Fibroblast of the conjunctiva (primary cell): ENCODE measurements around the gene ZNF747.
A peak's percentile ranks its signal among the peaks of the same experiment; 100 is the strongest.

Experiments
- DNase-seq: peaks from one replicate; pipeline ENCODE4 v3.0.0-alpha.2; 2010; ENCODE audit warnings: low read depth

The ZNF747 gene

DNA sequence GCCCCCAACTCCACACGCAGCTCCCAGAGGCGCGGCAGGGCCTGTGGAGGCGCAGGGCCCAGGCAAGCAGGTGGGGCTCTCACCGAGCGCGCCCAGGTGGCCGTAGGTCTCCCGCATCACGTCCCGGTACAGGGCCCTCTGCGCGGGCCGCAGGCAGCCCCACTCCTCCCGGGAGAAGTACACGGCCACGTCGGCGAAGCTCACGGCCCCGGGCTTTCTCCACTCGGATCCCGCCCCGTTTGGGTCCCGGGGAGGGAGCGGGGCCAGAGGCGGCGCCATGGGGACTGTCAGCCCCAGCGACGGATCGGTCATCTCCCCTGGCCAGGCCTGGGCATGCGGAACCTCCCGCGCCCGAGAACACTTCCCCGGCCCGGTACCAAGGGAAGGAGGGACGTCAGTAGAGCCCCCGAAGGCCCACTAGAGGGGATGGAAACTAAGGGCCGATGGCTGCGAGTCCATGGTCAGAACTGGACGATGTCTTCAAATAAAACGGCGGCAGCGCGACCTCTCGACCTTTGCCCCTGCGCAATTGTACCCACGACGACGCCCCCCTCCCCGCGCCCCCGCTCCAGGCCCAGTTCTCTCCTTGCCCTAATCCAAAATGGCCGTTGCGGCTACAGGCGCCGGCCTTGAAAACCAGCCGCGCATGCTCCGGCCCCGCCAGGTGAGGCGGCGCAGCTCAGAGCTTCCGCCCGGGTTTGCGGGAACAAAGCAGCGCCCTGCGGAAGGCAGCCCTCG is at the start of gene ZNF747:
ZNF747 (minus strand) TSS at position 491 of the 738 bp plus-strand sequence; CDS start at position 312, 179 bp downstream.
- DNase-seq, result peak; percentile 63

DNA sequence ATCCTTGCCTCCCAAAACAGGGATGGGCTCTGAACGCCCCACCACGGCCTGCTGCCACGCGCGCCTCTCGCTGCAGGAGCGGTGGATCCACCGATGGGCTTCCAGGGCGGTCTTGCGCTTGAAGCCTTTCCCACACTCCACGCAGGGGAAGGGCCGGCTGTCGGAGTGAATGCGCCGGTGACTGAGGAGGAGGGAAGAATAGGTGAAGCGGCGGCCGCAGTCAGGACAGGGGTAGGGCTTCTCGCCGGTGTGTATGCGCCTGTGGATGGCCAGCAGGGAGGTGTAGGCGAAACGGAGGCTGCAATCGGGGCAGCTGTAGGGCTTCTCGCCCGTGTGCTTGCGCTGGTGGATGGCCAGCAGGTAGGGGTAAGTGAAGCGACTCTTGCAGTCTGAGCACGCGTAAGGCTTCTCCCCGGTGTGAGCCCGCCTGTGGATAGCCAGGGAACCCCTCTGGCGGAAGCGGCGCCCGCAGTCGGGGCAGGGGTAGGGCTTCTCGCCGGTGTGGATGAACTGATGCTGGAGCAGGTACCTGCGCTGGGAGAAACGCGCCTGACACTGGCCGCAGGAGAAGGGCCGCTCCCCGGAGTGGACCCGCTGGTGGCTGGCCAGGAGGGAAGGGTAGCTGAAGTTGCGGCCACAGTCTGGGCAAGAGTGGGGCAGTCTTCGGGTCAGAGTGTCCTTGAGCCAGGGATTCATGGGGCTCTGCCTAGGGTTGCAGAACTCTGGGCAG is 48.1 kb upstream of the ZNF747 start:
- no peak for DNase-seq

DNA sequence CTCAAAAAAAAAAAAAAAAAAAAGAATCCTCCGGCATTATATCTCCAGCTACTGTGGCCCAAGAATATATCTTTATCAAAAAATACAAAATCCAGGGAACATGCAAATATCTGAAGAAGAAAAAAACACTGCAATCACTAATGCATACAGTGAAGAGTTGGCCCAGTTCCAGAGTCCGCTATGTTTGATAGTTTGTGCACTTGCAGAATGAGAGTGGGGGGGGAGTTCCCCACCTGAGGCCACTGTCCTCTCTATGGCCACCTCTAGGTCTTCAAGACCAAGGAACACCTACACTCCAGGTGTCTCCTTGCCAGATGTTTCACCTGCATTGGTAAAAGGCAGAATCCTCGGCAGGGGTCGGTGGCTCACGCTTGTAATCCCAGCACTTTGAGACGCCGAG is 46.8 kb upstream of the ZNF747 start:
- no peak for DNase-seq

DNA sequence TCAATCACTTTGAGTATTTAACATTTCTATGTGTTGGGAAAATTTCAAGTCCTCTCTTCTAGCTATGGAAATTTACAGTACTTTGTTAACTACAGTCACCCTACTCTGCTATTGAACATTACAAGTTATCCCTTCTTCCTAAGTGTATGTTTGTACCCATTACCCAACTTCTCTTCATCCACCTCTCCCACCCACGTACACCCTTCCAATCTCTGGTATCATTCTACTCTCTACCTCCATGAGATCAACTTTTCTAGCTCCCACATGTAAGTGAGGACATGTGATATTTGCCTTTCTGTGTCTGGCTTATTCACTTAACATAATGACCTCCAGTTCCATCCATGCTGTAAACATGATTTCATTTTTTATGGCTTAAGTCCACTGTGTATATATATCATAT is 40.0 kb upstream of the ZNF747 start:
- no peak for DNase-seq

DNA sequence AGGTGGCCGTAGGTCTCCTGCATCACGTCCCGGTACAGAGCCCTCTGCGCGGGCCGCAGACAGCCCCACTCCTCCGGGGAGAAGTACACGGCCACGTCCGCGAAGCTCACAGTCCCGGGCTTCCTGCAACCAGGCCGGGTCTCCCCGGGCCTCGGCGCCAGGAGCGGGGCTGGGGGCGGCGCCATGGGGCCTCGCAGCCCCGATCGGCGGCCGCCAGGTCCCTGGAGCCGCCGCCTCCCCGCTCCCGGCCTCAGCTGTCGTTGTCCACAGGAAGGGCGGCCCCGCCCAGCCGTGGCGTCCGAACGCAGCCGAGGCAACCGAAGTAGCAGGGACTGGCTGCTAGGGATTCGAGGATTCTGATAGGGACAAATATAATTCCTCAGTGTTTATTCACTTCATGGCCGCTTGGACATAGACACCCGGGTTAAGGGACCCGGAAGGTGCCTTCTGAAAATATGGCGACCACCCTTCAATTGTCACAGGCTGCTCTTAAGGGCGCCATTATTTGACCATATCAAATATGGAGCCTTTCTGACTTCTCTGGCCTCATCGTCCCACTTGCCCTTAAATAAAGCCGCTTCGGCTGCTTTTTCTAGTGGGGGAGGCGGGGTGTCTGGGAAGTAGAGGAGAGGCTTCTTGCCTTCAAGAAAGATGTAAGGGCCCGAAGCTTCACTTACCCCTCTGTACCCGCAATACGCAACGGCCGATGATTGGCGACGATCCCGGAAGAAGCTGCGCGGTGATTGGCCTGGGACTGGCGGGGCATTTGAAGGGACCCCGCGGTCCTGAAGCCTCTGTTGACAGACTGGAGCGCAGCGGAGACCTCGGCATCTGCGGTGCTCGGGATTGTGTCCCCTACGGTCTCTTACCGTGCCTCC is 37.0 kb upstream of the ZNF747 start, which contains the start of gene ZNF688:
ZNF688 (minus strand) TSS at position 270 of the 878 bp plus-strand sequence; CDS start at position 185, 85 bp downstream.
- peak; percentile 97 for DNase-seq

DNA sequence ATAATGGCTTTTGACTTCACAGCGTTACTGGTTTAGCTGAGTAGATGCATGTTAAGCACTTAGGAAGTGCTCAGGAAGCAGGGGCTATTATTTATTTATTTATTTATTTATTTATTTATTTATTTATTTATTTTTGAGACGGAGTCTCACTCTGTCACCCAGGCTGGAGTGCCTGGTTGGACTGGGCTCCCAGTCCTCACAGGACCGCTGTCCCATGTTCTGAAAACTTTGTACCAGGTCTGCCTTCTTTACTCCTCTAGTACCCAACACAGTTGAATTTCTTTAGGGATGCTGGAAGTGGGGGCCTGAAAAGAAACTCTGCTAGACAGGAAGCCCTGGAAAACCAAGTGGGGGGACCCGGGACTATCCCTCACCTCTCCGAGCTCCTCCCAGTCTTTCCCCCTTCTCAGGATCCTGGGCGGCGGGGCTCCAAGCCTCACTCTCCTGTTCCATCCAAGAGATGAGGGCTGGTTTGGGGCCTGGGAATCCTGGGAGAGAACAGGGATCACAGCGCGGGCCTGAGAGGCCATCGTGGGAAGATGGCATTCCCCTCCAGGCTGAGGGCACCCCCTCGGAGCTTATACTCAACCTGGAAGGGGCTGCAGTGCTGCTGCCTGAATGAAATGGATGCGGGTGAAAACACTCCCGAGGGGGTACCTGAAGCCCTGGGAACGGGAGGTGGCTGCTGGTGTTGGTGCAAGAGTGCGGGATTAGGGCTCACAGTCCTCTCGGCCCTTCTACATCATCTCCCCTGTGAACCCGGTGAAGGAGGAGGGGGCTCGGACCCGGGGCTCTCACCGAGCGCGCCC is 36.2 kb upstream of the ZNF747 start:
- DNase-seq, result no peak

DNA sequence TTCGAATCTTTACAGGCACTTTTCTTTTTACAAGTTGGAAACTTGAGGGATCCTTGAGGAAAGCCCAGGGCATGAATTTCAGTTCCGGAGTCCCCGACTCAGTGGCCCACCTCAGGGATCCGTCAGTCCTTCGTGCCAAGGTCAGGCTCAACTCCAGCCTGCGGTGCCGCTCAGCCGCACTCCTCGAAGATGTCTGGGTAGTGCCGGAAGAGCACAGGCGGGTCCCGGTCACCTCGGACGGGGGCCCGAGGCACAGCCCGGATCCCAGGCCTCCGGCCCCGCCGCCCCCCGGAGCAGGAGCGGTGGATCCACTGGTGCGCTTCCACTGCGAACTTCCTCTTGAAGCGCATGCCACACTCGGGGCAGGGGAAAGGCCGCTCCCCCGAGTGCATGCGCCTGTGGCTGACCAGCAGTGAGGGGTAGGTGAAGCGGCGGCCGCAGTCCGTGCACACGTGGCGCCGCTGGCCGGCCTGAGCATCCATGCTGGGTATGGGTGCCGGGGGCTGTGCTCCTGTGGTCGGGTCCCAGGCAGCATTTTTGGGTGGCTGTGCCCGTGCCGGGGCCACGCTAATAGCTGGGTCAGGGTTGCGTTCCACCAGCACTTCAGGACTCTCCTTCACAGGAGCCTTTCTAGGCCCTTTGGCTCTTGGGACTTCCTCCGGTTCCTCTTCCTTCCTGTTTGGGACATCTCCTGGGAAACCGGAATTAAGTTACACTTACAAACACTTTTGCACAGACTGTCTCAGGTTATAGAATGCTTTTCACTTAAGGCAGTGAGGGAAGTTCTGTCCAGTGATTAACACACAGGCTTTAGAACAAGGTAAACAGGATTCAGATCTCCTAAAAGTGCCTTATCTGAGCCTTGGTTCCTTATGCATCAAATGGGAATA is 35.3 kb upstream of the ZNF747 start:
- DNase-seq, result no peak

DNA sequence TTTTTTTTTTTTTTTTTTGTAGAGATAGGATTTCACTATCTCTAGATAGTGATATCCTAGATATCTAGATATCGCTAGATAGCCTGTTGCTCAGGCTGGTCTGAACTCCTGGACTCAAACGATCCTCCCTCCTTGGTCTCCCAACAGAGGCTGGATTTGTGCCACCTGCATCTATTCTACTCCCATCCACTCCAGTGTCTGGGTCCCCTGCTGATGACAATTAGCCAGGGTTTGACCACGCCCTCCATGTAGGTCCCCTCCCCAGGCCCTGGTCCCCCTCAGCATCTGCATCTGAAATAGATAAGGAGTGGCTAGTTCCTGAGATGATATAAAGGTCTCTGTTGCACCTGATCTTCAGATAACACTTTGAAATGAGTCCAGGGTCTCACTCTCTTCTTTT is 34.6 kb upstream of the ZNF747 start:
- DNase-seq, result no peak

DNA sequence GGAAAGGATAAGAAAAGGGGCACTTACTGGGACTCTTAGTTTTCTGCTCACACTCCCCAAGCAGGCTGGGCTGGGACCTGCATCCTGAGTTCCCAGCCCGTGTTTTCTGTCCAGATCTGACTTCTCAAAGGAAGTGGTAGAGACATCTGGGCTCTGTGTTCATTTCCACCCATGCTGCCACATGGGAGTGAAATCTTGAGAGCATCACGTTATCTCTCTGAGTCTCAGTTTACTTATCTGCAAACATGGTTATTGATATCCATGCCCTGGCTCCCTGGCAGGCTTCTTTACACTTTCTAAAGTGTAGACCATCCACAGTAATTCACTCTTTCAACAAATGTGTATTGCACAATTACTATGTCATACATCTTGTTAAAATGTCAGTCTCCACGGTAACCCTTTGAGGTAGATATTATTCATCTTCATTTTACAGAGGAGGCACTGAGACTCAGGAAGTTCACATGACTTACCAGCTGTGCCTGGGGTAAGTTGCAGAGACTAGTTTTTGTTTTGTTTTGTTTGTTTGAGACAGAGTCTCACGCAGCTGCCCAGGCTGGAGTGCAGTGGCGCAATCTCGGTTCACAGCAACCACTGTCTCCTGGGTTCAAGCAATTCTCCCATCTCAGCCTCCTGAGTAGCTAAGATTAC is 33.5 kb upstream of the ZNF747 start:
- DNase-seq, result peak; percentile 51

DNA sequence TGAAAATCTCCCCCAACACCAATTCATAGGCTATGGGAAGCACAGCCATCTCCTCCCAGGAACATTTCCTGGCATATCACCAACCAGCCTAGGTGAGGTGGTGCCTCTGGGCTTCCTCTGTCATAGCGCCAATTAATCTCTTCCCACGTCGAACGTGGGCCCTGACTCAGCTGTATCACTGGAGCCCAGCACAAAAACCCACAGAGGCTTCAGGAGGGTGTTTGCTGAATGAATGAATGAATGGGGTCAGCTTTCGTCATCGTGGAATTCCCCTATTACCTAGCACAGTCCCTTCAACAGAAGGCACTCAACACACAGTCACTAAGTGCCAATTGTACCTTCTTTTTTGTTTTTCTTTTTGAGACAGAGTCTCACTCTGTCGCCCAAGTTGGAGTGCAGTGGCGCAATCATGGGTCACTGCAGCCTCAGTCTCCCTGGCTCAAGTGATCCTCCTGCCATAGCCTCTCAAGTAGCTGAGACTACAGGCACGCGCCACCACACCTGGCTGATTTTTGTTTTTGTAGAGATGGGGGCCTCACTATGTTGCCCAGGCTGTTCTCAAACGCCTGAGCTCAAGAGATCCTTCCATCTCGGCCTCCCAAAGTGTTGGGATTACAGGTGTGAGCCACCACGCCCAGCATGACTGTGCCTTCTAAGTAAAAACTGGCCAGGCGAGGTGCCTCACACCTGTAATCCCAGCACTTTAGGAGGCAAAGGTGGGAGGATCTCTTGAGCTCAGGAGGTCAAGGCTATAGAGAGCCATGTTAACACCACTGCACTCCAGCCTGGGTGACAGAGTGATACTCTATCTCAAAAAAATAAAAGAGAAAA is 32.7 kb upstream of the ZNF747 start:
- DNase-seq, result no peak

DNA sequence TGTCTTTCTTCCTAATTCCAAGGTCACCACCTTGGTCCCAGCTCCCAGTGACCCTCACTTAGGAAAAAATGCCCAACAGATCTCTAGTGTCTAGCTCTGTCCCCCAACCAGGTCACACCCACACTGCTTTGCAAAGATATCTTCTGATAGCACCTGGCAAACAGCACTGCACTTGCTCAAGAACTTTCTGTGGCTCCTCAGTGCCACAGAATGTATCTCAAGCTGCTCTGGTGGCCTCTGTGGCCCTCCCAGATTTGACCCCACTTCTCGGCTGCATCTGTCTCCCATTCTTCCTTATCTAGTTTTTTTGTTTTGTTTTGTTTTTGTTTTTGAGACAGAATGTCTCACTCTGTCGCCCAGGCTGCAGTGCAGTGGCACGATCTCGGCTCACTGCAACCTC is 31.9 kb upstream of the ZNF747 start:
- no peak for DNase-seq

DNA sequence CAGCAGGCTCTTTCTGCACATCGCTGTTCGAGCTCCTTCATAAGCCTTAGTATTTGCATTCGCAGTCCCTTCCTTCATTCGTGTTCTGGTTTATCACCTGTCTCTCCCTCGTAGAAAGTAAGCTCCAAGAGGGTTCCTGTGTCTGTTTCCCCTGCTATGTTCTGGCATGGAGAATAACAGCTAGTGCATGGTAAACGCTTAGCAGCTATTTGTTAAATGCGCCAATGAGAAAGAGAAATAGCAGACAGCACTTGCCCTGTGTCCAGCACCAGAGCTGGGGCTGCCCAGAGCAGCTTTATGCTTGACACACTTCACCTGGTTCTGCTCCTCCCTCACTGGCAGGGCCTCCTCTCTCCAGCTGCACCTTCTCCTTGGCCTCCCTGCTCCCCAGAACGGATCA is 31.3 kb upstream of the ZNF747 start:
- no peak for DNase-seq

DNA sequence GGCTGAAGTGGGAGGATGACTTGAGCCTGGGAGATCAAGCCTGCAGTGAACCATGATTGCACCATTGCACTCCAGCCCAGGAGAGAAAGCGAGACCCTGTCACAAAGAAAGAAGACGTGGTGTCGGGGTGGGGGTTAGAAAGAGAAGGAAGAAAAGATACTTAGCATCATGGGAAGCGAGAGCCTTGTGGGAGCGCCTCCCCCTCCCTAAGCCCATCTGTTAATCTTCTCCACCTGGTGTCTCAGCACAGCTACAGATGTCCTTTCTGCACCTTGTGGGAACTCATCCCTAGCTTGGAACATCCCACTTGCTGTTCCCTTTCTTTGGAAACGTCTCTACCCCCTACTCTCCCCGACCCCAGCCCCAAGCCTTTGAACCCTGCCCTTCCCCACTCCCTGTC is 30.9 kb upstream of the ZNF747 start:
- no peak for DNase-seq

DNA sequence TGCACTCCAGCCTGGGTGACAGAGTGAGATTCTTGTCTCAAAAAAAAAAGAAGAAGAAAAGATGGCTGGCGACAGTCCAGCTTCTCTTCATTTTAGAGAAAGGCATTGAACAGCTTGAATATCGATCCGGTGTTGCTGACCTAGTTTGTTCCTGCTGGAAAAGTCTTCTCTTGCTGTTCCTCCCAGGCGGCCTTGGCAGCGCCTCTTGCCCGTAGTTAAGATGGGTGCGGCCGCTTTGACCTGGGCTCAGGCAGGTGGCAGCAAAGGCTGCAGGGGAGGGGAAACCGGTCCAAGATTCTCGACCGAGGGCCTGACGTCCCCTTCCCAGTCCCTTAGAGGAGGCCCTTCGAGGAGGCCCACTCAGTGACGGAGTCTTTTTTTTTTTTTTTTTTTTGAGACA is 27.4 kb upstream of the ZNF747 start:
- DNase-seq, result no peak

DNA sequence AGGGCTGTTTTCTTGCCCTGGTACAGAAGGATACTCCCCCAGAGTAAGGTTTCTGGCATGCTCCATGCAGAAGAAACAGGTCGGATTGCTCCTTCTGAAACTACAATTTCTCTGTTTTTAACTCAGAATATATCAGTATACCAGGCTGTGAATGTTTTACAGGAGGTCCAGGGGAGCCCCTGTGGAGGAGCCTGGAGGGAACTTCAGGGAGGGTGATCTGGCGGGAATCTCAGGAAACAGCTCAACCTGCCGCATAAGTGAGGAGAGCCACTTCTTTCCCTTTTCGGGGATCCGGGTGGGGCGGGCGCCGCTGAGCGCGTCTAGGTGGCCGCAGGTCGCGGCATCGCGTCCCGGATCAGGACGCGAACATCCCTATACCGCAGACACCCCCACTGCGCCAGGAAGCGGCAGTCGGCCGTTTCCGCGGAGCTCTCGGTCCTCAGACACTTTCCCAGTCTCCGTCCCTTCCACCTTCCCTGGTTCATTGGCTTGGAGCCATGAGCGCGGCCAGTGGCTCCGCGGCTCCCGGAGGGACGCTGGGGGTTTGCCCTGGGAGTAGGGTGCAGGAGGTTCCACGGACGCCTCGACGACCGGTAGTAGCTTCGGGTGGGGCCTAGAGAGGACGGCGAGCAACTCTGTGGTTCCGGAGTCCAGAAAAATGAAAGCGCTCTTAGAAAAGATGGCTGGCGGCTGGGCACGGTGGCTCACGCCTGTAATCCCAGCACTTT is 26.6 kb upstream of the ZNF747 start:
- no peak for DNase-seq

DNA sequence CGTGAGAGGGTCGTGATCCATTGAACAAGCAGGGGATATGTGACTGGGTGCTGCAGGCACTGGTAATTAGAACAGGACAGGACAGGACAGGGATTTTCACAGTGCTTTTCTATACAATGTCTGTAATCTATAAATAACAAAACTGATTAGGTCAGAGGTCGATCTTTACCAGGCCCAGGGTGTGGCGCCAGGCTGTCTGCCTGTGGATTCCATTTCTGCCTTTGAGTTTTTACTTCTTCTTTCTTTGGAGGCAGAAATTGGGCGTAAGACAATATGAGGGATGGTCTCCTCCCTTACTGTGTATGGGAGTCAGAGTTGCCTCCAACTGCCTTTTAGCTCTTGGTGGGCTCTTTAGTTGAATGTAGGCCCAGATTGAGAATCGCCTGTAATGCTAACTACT is 25.0 kb upstream of the ZNF747 start:
- no peak for DNase-seq

DNA sequence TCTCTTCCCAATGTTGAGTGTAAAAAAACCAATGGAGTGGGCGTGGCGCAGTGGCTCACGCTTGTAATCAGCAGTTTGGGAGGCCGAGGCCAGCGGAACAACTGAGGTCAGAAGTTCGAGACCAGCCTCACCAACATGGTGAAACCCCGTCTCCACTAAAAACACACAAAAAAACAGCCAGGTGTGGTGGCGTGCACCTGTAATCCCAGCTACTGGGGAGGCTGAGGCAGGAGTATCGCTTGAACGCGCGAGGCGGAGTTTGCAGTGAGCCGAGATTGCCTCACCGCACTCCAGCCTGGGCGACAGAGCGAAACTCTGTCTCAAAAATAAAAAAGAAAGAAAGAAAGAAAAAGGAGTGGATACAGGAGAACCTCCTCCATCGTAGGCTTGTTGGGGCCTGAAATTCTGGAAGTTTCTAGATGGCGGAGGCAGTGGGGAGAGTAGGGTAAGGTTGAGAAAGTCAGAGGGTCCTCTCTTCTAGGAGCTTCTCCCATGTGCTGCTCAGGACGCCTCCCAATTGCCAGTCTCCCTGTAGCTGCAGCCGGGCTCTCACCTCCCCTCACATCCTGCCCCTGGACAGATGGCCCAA is 24.2 kb upstream of the ZNF747 start:
- no peak for DNase-seq
